ENCODE data around the gene VANGL1.

DNA sequence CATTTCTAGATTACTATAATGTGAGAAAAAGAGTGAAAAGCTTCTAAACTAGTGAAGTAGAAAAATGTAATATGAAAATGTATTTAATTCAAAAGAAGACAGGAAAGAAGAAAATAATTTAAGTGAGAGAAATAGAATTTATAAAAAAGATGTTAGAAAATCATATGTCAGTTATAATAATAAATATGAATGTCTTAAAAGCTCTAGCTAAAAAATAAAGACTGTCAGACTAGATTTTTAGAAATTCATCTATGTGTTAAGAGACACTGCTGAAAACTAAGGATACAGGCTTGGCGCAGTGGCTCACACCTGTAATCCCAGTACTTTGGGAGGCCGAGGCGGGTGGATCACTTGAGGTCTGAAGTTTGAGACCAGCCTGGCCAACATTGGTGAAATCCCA, 37.3 kb upstream of the VANGL1 start:
- TF ChIP-seq, protein P1, sequence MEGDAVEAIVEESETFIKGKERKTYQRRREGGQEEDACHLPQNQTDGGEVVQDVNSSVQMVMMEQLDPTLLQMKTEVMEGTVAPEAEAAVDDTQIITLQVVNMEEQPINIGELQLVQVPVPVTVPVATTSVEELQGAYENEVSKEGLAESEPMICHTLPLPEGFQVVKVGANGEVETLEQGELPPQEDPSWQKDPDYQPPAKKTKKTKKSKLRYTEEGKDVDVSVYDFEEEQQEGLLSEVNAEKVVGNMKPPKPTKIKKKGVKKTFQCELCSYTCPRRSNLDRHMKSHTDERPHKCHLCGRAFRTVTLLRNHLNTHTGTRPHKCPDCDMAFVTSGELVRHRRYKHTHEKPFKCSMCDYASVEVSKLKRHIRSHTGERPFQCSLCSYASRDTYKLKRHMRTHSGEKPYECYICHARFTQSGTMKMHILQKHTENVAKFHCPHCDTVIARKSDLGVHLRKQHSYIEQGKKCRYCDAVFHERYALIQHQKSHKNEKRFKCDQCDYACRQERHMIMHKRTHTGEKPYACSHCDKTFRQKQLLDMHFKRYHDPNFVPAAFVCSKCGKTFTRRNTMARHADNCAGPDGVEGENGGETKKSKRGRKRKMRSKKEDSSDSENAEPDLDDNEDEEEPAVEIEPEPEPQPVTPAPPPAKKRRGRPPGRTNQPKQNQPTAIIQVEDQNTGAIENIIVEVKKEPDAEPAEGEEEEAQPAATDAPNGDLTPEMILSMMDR (IDR thresholded peaks at IDR 0.05), result no peak
- TF ChIP-seq EZH2 (IDR thresholded peaks at IDR 0.05), result no peak
- TF ChIP-seq EZH2phosphoT487 (IDR thresholded peaks at IDR 0.05), result no peak

Measured in neural progenitor cell (in vitro differentiated cells).